Left lung (tissue), 10 donors: ENCODE results near the gene CNTLN. TPM values are rescaled to one million over a fixed set of nuclear protein-coding genes. Genes with fewer than 3 reads are reported as not detected.
"Not testable (repeated sequence)": the region's sequence is repeated elsewhere in the genome, so short reads cannot be mapped to it uniquely, and the experiment has no call there.

Source experiments
- ATAC-seq: fragments of 200-7000 bp; cut with Tn5 transposase; one replicate; pipeline ENCODE4 v1.9.1; 2020; ENCODE audit warnings: moderate library complexity
- DNase-seq, 4 donors: peaks; one replicate each; pipeline ENCODE4 v3.0.0-alpha.2; 2013 to 2020
- H3K27ac ChIP-seq, 2 donors: fragments of 200-600 bp; sonication (generic) in 1 of 2; one replicate each; pipeline versions ENCODE4 v1.5.0 to v1.8.0; 2020 to 2021
- H3K27me3 ChIP-seq, 2 donors: fragments of 200-600 bp; sonication (generic) in 1 of 2; one replicate each; pipeline versions ENCODE4 v1.5.0 to v1.8.0; 2020 to 2021
- H3K36me3 ChIP-seq, 2 donors: fragments of 200-600 bp; sonication (generic) in 1 of 2; one replicate each; pipeline versions ENCODE4 v1.5.0 to v1.8.0; 2020 to 2021
- H3K4me1 ChIP-seq, 2 donors: fragments of 200-600 bp; one replicate each; pipeline ENCODE4 v1.8.0; 2021
- H3K4me3 ChIP-seq, 2 donors: fragments of 200-600 bp; sonication (generic) in 1 of 2; one replicate each; pipeline versions ENCODE4 v1.5.0 to v1.8.0; 2020 to 2021; ENCODE audit warnings: mild to moderate bottlenecking in 1 of 2
- H3K9me3 ChIP-seq, 2 donors: fragments of 200-600 bp; sonication (generic) in 1 of 2; one replicate each; pipeline versions ENCODE4 v1.5.0 to v1.8.0; 2020 to 2021
- intact Hi-C, 2 donors: fragments of 100-400 bp; cut with DNase I; formaldehyde crosslinking; loops; one replicate each; pipeline versions ENCODE4 v1.11.2 to v1.14.2; 2022
- polyA plus RNA-seq, 6 donors: library from polyadenylated mRNA; unstranded; fragments of 120-200 nt; gene quantifications; one replicate each; pipeline ENCODE4 v1.2.1, GENCODE V29; 2013; ENCODE audit not compliant: insufficient read length in 6 of 6
- total RNA-seq, 2 donors: library from RNA; stranded (reverse); fragmentation: NEBNext Ultra II Directional; extraction: Animal tissue kit (Norgen Biotek cat#: 25700); gene quantifications; one replicate each; pipeline ENCODE4 v1.2.1, GENCODE V29; 2021
- TF ChIP-seq, protein P1 (sequence below), 2 donors: fragments of 200-600 bp; sonication (generic) in 1 of 2; IDR thresholded peaks; one replicate each; pipeline versions ENCODE4 v1.5.0 to v1.8.0; 2021; ENCODE audit warnings: antibody characterized with exemption in 2 of 2
- donor health status: DM: no; HTN: yes; CAD: no.
- donor health status: DM: no; HTN: no; CAD: no.

CNTLN gene
- total and polyA plus RNA-seq, 8 donors = 5.2 to 25.2 (median 18.5) TPM

GRCh38 chr9:17246770-17247169, 111.9 kb downstream of the CNTLN start:
- H3K4me1 ChIP-seq = no peaks in the 10 kb centered on the region
- no peak for ATAC-seq
- H3K27me3 ChIP-seq = no peaks in the 10 kb centered on the region
- intact Hi-C loops = no loop called here
- DNase-seq = no peak
- H3K9me3 ChIP-seq = peaks cover 0 to 52% of the 10 kb centered on the region in 2 donors
- no peak overlapping the region for H3K4me3 ChIP-seq
- H3K36me3 ChIP-seq = peaks cover 0 to 10% of the 10 kb centered on the region in 2 donors
- TF ChIP-seq, protein P1, sequence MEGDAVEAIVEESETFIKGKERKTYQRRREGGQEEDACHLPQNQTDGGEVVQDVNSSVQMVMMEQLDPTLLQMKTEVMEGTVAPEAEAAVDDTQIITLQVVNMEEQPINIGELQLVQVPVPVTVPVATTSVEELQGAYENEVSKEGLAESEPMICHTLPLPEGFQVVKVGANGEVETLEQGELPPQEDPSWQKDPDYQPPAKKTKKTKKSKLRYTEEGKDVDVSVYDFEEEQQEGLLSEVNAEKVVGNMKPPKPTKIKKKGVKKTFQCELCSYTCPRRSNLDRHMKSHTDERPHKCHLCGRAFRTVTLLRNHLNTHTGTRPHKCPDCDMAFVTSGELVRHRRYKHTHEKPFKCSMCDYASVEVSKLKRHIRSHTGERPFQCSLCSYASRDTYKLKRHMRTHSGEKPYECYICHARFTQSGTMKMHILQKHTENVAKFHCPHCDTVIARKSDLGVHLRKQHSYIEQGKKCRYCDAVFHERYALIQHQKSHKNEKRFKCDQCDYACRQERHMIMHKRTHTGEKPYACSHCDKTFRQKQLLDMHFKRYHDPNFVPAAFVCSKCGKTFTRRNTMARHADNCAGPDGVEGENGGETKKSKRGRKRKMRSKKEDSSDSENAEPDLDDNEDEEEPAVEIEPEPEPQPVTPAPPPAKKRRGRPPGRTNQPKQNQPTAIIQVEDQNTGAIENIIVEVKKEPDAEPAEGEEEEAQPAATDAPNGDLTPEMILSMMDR (IDR thresholded peaks at IDR 0.05) = no peak
- no peak overlapping the region for H3K27ac ChIP-seq

DNA sequence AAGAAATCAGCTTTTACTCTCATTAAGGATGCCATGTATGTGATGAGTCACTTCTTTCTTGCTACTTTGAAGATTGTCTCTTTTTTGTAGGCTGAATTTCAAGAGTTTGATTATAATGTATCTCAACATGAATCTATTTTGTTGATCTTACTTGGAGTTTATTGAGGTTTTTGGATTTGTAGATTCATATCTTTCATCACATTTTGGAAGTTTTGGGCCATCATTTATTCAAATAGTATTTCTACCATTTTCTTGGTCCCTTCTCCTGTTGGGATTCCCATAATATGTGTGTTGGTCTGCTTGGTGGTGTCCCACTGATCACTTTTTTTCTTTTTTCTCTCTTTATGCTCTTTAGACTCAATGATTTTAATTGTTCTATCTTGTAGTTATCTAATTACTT, 116.3 kb downstream of the CNTLN start:
- DNase-seq = no peak
- Histone ChIP-seq H3K4me1 (no peaks in the 10 kb centered on the region), H3K36me3 (peaks cover 0 to 11% of the 10 kb centered on the region in 2 donors), H3K27ac (no peak overlapping the region), H3K4me3 (no peak overlapping the region), H3K27me3 (no peaks in the 10 kb centered on the region), H3K9me3 (peaks cover 0 to 79% of the 10 kb centered on the region in 2 donors)
- ATAC-seq = no peak
- TF ChIP-seq, protein P1 (IDR thresholded peaks at IDR 0.05) = no peak
- intact Hi-C loops = no loop called here

GRCh38 chr9:17268531-17269188, 133.8 kb downstream of the CNTLN start:
- DNase-seq, H3K4me3 ChIP-seq, H3K4me1 ChIP-seq, ATAC-seq, H3K27me3 ChIP-seq, intact Hi-C loops, H3K36me3 ChIP-seq, H3K27ac ChIP-seq: not testable (repeated sequence)
- H3K9me3 ChIP-seq = peaks cover 0 to 15% of the 10 kb centered on the region in 2 donors

GRCh38 chr9:17269799-17270198, 135.0 kb downstream of the CNTLN start:
- TF ChIP-seq, protein P1 (IDR thresholded peaks at IDR 0.05) = no peak
- DNase-seq (no peak), ATAC-seq (no peak)
- Histone ChIP-seq H3K36me3 (no peaks in the 10 kb centered on the region), H3K9me3 (peaks cover 0 to 13% of the 10 kb centered on the region in 2 donors), H3K27me3 (no peaks in the 10 kb centered on the region), H3K27ac (no peak overlapping the region), H3K4me3 (no peak overlapping the region), H3K4me1 (no peaks in the 10 kb centered on the region)
- intact Hi-C loops = no loop called here

- Histone ChIP-seq H3K27me3 (no peaks in the 10 kb centered on the region), H3K27ac (no peak overlapping the region), H3K36me3 (no peaks in the 10 kb centered on the region), H3K4me1 (no peaks in the 10 kb centered on the region), H3K9me3 (peaks cover 0 to 6% of the 10 kb centered on the region in 2 donors), H3K4me3 (no peak overlapping the region)
- peak in 1 of 4 donors; percentile 20 for DNase-seq
- ATAC-seq = no peak
- intact Hi-C loops = no loop called here
- TF ChIP-seq, protein P1 (IDR thresholded peaks at IDR 0.05) = no peak
Observed at GRCh38 chr9:17272536-17272935, 137.7 kb downstream of the CNTLN start.
